ENCODE measurements around the gene FNTB. TPM values are rescaled to one million over a fixed set of nuclear protein-coding genes. Genes with fewer than 3 reads are reported as not detected.

FNTB gene
- total and polyA plus RNA-seq, 2 of the 8 experiments (the other 6 are each of a cell fraction or from before 2014, with no cell fraction given): 16.0 to 20.7 TPM

DNA sequence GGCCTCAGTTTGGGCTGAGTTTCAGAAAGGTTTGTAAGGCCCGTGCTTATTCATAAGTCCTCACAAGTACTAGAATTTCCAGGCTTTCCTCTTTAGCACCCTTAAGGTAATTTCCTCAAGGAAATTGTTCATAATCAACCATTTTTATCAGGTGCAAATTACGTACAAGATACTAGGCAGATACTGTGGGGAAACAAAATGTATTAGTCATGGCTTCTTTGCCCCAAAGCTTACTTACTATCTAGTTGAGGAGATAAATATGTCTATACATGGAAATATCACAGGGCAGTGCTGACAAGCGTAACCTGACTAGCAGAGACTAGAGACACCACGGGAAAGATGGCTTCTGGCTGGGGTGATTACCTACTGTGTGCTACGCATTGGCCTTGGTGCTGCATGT is 93.1 kb downstream of the FNTB start:
- Histone ChIP-seq H2BK20ac (ENCODE audit: low read length) (no peak overlapping the region), H3K9me3 (ENCODE audit: insufficient read depth in 2 of 2, low read depth in 1 of 2, low read length in 1 of 2) (no peaks in the 10 kb centered on the region), H2AK5ac (ENCODE audit: low read depth, low read length) (no peak overlapping the region), H3K14ac (ENCODE audit: insufficient read length) (no peak overlapping the region), H2BK12ac (ENCODE audit: low read depth, low read length) (no peak overlapping the region), H3K4me2 (ENCODE audit: insufficient read depth in 1 of 2, low read depth in 2 of 2, low read length in 2 of 2) (no peak overlapping the region), H4K20me1 (replicated peaks in 1 of 2; ENCODE audit: control insufficient read depth in 1 of 2, insufficient read depth in 2 of 2, low read length in 2 of 2) (peaks cover 6 to 12% of the 10 kb centered on the region in 2 experiments), H4K91ac (replicated peaks; ENCODE audit: insufficient read length, low read length) (no peak overlapping the region), H3K23ac (ENCODE audit: insufficient read length) (no peak overlapping the region), H3K36me3 (ENCODE audit: control insufficient read depth in 2 of 4, insufficient read depth in 4 of 4, low read length in 3 of 4) (peaks cover 7 to 45% (median 25%) of the 10 kb centered on the region in 4 experiments; a peak in 7 of 8 replicates), H3K79me1 (ENCODE audit: low read depth, low read length) (no peaks in the 10 kb centered on the region), H3K23me2 (ENCODE audit: low read depth, low read length) (no peaks in the 10 kb centered on the region), H3K4me3 (ENCODE audit: extremely low read depth in 1 of 4, insufficient read depth in 2 of 4, low read depth in 3 of 4, low read length in 4 of 4) (no peak overlapping the region), H3K56ac (replicated peaks; ENCODE audit: insufficient read length, low read depth, low read length) (no peak overlapping the region), H3K27ac (ENCODE audit: low read depth, low read length) (no peak overlapping the region), H3K4me1 (replicated peaks in 1 of 4; ENCODE audit: control insufficient read depth in 3 of 4, insufficient read depth in 4 of 4, low read length in 3 of 4) (no peaks in the 10 kb centered on the region; a peak in 2 of 7 replicates), H3K18ac (ENCODE audit: extremely low read depth, low read length) (no peak overlapping the region), H2BK5ac (ENCODE audit: low read depth, low read length) (no peak overlapping the region), H3K9ac (replicated peaks in 1 of 4; ENCODE audit: extremely low read depth in 1 of 4, low read depth in 3 of 4, low read length in 3 of 4) (no peak overlapping the region), H2AFZ (ENCODE audit: low read length) (no peak overlapping the region), H3K27me3 (replicated peaks in 1 of 4; ENCODE audit: control insufficient read depth in 3 of 4, extremely low read depth in 1 of 4, insufficient read depth in 3 of 4, low read length in 3 of 4) (no peaks in the 10 kb centered on the region), H2BK120ac (replicated peaks; ENCODE audit: low read depth, low read length) (no peak overlapping the region), H4K8ac (ENCODE audit: extremely low read depth, insufficient read depth, low read length) (no peak overlapping the region), H4K5ac (ENCODE audit: insufficient read length, low read depth, low read length) (no peak overlapping the region), H2BK15ac (ENCODE audit: low read length) (no peak overlapping the region), H3K4ac (replicated peaks; ENCODE audit: insufficient read length, low read depth, low read length) (no peak overlapping the region), H3K79me2 (ENCODE audit: control insufficient read depth in 1 of 2, insufficient read depth in 2 of 2, low read length in 2 of 2) (peaks cover 0 to 11% of the 10 kb centered on the region in 2 experiments; a peak in 2 of 4 replicates)
- POLR2A ChIA-PET (ENCODE audit: partially characterized antibody): interaction anchor here (1.4 kb wide), 1 partner anchor 21 kb away, joined by 4 read pairs; no protein-coding TSS in a partner anchor
- TF ChIP-seq HDAC2 (IDR thresholded peaks at IDR 0.05; ENCODE audit: borderline replicate concordance in 1 of 2, low read depth in 2 of 2, low read length in 2 of 2) (no peak), RXRA (IDR thresholded peaks at IDR 0.05; ENCODE audit: insufficient read depth, low read depth, low read length) (no peak), NRF1 (IDR thresholded peaks at IDR 0.05; ENCODE audit: low read depth, low read length) (no peak), MAFK (IDR thresholded peaks at IDR 0.05; ENCODE audit: low read depth, low read length) (no peak), CBX5 (IDR thresholded peaks at IDR 0.05; ENCODE audit: low read depth, low read length) (no peak), ZNF274 (IDR thresholded peaks at IDR 0.05; ENCODE audit: borderline replicate concordance, extremely low read depth, low read length) (no peak)
- 90% methylated on average over 5 of the region's 5 CpGs; no CpG with 5 or more reads in 1 of the 2 experiments for WGBS, 2 experiments (ENCODE audit: extremely low coverage in 1 of 2, insufficient coverage in 1 of 2, insufficient read length in 1 of 2, insufficient replicate concordance in 2 of 2, low coverage in 1 of 2, low lambda C conversion rate in 2 of 2, missing lambda C conversion rate in 1 of 2)
- DNase-seq (ENCODE audit: low read depth in 1 of 2, low spot score in 2 of 2): no peak
- no peak for FAIRE-seq
- CTCF ChIA-PET (ENCODE audit: partially characterized antibody): no interaction called here
